ENCODE data around the gene CGREF1. TPM values are rescaled to one million over a fixed set of nuclear protein-coding genes. Genes with fewer than 3 reads are reported as not detected.

CGREF1 gene
- total RNA-seq, 6 experiments from 2014 or later: 2.5 to 33.2 (median 7.7) TPM

GRCh38 chr2:27133195-27133875 lies 14.4 kb upstream of the CGREF1 start:
- Histone ChIP-seq H3K27ac (peak overlapping the region; percentile 72 to 84 (median 81)), H3K36me3 (peaks cover 0 to 29% (median 19%) of the 10 kb centered on the region in 4 donors), H3K4me1 (peaks cover 0 to 13% (median 4%) of the 10 kb centered on the region in 4 donors), H3K9me3 (no peaks in the 10 kb centered on the region), H3K27me3 (no peaks in the 10 kb centered on the region), H3K4me3 (peak overlapping the region; percentile 92 to 97 (median 96))
- TF ChIP-seq POLR2A (IDR thresholded peaks at IDR 0.05): no peak
- TF ChIP-seq, protein P1, sequence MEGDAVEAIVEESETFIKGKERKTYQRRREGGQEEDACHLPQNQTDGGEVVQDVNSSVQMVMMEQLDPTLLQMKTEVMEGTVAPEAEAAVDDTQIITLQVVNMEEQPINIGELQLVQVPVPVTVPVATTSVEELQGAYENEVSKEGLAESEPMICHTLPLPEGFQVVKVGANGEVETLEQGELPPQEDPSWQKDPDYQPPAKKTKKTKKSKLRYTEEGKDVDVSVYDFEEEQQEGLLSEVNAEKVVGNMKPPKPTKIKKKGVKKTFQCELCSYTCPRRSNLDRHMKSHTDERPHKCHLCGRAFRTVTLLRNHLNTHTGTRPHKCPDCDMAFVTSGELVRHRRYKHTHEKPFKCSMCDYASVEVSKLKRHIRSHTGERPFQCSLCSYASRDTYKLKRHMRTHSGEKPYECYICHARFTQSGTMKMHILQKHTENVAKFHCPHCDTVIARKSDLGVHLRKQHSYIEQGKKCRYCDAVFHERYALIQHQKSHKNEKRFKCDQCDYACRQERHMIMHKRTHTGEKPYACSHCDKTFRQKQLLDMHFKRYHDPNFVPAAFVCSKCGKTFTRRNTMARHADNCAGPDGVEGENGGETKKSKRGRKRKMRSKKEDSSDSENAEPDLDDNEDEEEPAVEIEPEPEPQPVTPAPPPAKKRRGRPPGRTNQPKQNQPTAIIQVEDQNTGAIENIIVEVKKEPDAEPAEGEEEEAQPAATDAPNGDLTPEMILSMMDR (IDR thresholded peaks at IDR 0.05): no peak
- ATAC-seq: peak; percentile 4 to 31 (median 20)
- intact Hi-C loops (cut with DNase I): loop anchor here in 1 of 2 donors (10.0 kb wide), 1 partner anchor 141 kb away; the partner anchor contains the start of gene DNAJC5G
- peak in 2 of 3 donors; percentile 43 to 72 for DNase-seq
- WGBS (ENCODE audit: insufficient coverage, low coverage, low lambda C conversion rate, missing lambda C conversion rate): 43% methylated on average over 12 of the region's 14 CpGs

GRCh38 chr2:27131429-27131828 lies 12.5 kb upstream of the CGREF1 start:
- H3K4me3 ChIP-seq: no peak overlapping the region
- H3K9me3 ChIP-seq: no peaks in the 10 kb centered on the region
- no peak overlapping the region for H3K27ac ChIP-seq
- H3K36me3 ChIP-seq: peaks cover 0 to 29% (median 19%) of the 10 kb centered on the region in 4 donors
- 80% methylated on average over 1 of the region's 11 CpGs for WGBS (ENCODE audit: insufficient coverage, low coverage, low lambda C conversion rate, missing lambda C conversion rate)
- intact Hi-C loops (cut with DNase I): loop anchor here in 1 of 2 donors (10.0 kb wide), 1 partner anchor 143 kb away; the partner anchor contains the start of gene DNAJC5G
- H3K27me3 ChIP-seq: no peaks in the 10 kb centered on the region
- no peak for ATAC-seq
- DNase-seq: no peak
- H3K4me1 ChIP-seq: peaks cover 0 to 14% (median 6%) of the 10 kb centered on the region in 4 donors
- TF ChIP-seq, protein P1 (IDR thresholded peaks at IDR 0.05): no peak

DNA sequence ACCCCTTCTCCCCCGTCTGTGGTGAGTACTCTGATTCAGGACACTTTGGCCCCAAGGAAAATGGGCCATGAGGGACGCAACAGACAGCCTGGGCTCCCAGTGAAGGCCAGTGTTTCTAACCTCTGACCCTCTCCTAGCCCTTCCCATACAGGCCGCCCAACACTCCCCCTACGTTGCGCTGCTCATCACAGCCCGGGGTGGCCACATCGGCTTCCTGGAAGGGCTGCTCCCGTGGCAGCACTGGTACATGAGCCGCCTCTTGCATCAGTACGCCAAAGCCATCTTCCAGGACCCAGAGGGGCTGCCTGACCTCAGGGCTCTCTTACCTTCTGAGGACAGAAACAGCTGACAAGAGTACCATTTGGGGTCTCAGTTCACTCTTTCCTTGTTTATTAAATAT lies 11.5 kb upstream of the CGREF1 start:
- Histone ChIP-seq H3K4me1 (peaks cover 0 to 22% (median 9%) of the 10 kb centered on the region in 4 donors), H3K9me3 (no peaks in the 10 kb centered on the region), H3K4me3 (no peak overlapping the region), H3K36me3 (peaks cover 0 to 29% (median 19%) of the 10 kb centered on the region in 4 donors), H3K27ac (no peak overlapping the region), H3K27me3 (no peaks in the 10 kb centered on the region)
- DNase-seq: no peak
- 90% methylated on average over 2 of the region's 10 CpGs for WGBS (ENCODE audit: insufficient coverage, low coverage, low lambda C conversion rate, missing lambda C conversion rate)
- intact Hi-C loops (cut with DNase I): loop anchor here in 1 of 2 donors (10.0 kb wide), 1 partner anchor 144 kb away; the partner anchor contains the start of gene DNAJC5G
- ATAC-seq: no peak
- no peak for TF ChIP-seq POLR2A (IDR thresholded peaks at IDR 0.05)
- TF ChIP-seq, protein P1 (IDR thresholded peaks at IDR 0.05): no peak

DNA sequence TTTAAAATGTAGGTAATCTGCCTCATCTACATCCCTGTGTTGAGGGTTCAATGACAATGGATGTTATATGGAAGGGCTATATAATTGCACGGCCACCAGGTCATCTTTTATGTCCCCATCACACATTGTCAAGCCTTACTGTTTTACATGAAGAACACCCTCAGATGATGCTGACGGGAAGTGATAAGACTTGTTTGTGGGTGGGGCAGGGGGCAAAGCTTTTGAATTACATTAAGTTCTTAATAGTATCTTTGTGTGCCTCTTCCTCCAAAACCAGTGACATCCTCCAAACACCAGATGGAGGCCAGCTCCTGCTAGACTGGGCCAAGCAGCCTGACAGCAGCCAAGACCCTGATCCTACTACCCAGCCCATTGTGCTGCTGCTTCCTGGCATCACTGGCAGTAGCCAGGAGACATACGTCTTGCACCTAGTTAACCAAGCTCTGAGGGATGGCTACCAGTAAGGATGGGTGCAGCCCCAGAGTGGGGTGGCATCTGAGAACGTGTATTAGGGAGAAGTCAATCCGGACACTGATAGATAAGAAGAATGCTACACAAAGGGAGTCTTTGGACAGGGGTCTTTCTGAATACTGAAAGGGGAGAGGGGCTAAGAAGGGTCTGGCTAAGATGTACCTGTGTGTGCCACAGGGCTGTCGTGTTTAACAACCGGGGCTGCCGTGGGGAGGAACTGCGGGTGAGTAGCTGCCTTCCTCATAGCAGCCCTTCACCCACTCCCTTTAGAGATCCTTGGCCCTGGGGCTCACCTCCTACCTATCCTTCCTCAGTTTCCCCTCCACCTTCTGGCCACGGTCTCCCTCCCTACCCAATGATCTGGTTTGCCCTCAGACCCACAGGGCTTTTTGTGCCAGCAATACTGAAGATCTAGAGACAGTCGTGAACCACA lies 10.0 kb upstream of the CGREF1 start:
- no peaks in the 10 kb centered on the region for H3K27me3 ChIP-seq
- H3K4me3 ChIP-seq: no peak overlapping the region
- 76% methylated on average over 7 of the region's 11 CpGs for WGBS (ENCODE audit: insufficient coverage, low coverage, low lambda C conversion rate, missing lambda C conversion rate)
- DNase-seq (no peak), ATAC-seq (no peak)
- no peak for TF ChIP-seq POLR2A (IDR thresholded peaks at IDR 0.05)
- TF ChIP-seq, protein P1 (IDR thresholded peaks at IDR 0.05): no peak
- no peak overlapping the region for H3K27ac ChIP-seq
- intact Hi-C loops (cut with DNase I): no loop called here
- peaks cover 0 to 22% (median 9%) of the 10 kb centered on the region in 4 donors for H3K4me1 ChIP-seq
- H3K36me3 ChIP-seq: peaks cover 0 to 29% (median 19%) of the 10 kb centered on the region in 4 donors
- no peaks in the 10 kb centered on the region for H3K9me3 ChIP-seq
